ENCODE results near the gene ZNF385C. TPM values are rescaled to one million over a fixed set of nuclear protein-coding genes. Genes with fewer than 3 reads are reported as not detected.

Gene ZNF385C
- total RNA-seq, 4 donors from 2014 or later, result 0.27 to 0.48 TPM; not detected in 2

- in situ Hi-C loops (cut with MboI; ENCODE audit: low pct_ligation_motif_present in 1 of 4, low pct_unique_long_range_greater_than_20kb in 1 of 4, low sequenced_read_pairs in 3 of 4), result loop anchor here in 1 of 4 donors (25.0 kb wide), 1 partner anchor 362 kb away; the partner anchor contains the start of gene HAP1
- no peak overlapping the region for H3K4me3 ChIP-seq
- 68 to 100% methylated on average over 1 to 14 of the region's 14 CpGs for WGBS, 2 donors (ENCODE audit: low coverage in 1 of 2)
Measured at GRCh38 chr17:42098730-42099399, 592 bp upstream of the ZNF385C start.

GRCh38 chr17:42096360-42097111, 1.7 kb downstream of the ZNF385C start:
- no peak overlapping the region for H3K4me3 ChIP-seq
- no peaks in the 10 kb centered on the region for H3K9me3 ChIP-seq
- intact Hi-C loops (cut with DNase I; ENCODE audit: low total_unique reads), result loop anchor here (5.0 kb wide), 1 partner anchor 69 kb away; no protein-coding TSS in a partner anchor
- no peak for DNase-seq
- H3K36me3 ChIP-seq, result no peaks in the 10 kb centered on the region
- TF ChIP-seq EP300 (IDR thresholded peaks at IDR 0.05; ENCODE audit: low read depth) (no peak), POLR2AphosphoS5 (IDR thresholded peaks at IDR 0.05) (no peak), POLR2A (IDR thresholded peaks at IDR 0.05) (no peak), CTCF (IDR thresholded peaks at IDR 0.05) (no peak)
- peaks cover 32% of the 10 kb centered on the region for H3K27me3 ChIP-seq
- WGBS, 2 donors (ENCODE audit: low coverage in 1 of 2), result 68 to 83% methylated on average over 2 to 8 of the region's 8 CpGs
- H3K27ac ChIP-seq, result no peak overlapping the region
- in situ Hi-C loops (cut with MboI; ENCODE audit: low pct_ligation_motif_present in 1 of 4, low pct_unique_long_range_greater_than_20kb in 1 of 4, low sequenced_read_pairs in 3 of 4), result loop anchor here in 1 of 4 donors (25.0 kb wide), 1 partner anchor 359 kb away; the partner anchor contains the start of gene HAP1
- peaks cover 0 to 9% (median 8%) of the 10 kb centered on the region in 4 donors for H3K4me1 ChIP-seq

More at GRCh38 chr17:42098730-42099399, 592 bp upstream of the ZNF385C start:
- intact Hi-C loops (cut with DNase I; ENCODE audit: low total_unique reads), result loop anchor here (5.0 kb wide), 1 partner anchor 72 kb away; no protein-coding TSS in a partner anchor
- Histone ChIP-seq H3K27me3 (peaks cover 32% of the 10 kb centered on the region), H3K36me3 (no peaks in the 10 kb centered on the region), H3K4me1 (peaks cover 0 to 11% (median 9%) of the 10 kb centered on the region in 4 donors), H3K9me3 (no peaks in the 10 kb centered on the region), H3K27ac (no peak overlapping the region)
- no peak for TF ChIP-seq CTCF (IDR thresholded peaks at IDR 0.05)
- DNase-seq, result no peak

DNA sequence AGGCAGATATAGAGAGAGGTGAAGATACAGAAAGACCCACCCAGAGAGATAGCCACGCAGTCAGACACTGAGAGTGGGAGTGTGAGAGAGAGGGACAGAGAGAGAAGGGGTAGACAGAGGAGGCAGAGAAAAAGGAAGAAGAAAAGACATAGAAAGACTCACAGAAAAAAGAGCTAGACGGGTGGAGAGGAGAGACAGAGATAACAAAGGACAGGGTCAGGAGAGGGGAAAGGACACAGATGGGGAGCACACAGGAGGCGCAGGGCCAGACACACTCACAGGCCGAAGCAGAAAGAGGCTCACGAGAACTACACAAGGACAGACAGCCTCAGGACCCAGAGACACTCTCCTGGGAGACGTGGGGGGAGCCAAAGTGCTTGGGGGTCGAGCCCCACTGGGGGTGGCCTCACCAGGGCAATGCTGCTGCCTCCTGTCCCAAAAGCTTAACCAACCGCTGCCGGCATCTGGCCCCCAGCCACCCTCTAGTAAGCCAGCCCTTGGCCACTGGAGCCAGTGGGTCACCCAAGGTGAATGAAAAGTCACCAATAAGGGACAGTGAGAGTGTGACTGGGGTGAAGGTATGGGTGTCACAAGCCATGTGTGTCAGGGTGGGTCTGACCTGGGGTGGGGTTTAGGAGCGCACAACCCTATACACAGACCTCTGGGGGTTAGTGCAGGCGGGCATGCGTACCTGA, 3.8 kb downstream of the ZNF385C start:
- Histone ChIP-seq H3K9me3 (no peaks in the 10 kb centered on the region), H3K27me3 (peaks cover 34% of the 10 kb centered on the region), H3K4me3 (no peak overlapping the region), H3K27ac (no peak overlapping the region), H3K36me3 (no peaks in the 10 kb centered on the region), H3K4me1 (peaks cover 0 to 9% (median 8%) of the 10 kb centered on the region in 4 donors)
- WGBS, 2 donors (ENCODE audit: low coverage in 1 of 2), result 84 to 93% methylated on average over 2 to 12 of the region's 12 CpGs
- in situ Hi-C loops (cut with MboI; ENCODE audit: low pct_ligation_motif_present in 1 of 4, low pct_unique_long_range_greater_than_20kb in 1 of 4, low sequenced_read_pairs in 3 of 4) (loop anchor here in 1 of 4 donors (25.0 kb wide), 1 partner anchor 357 kb away; the partner anchor contains the start of gene HAP1), intact Hi-C loops (cut with DNase I; ENCODE audit: low total_unique reads) (loop anchor here (5.0 kb wide), 2 partner anchors 67 to 1732 kb away; partner anchors contain the start of gene GJD3)
- no peak for DNase-seq
- TF ChIP-seq POLR2A (IDR thresholded peaks at IDR 0.05) (no peak), EP300 (IDR thresholded peaks at IDR 0.05; ENCODE audit: low read depth) (no peak), POLR2AphosphoS5 (IDR thresholded peaks at IDR 0.05) (no peak), CTCF (IDR thresholded peaks at IDR 0.05) (no peak)
